GM21381 (cell line): Measurements from ENCODE around the gene GPX4.

Experiments used
- ATAC-seq: cut with Tn5 transposase; IDR thresholded peaks from one replicate; pipeline ENCODE4 v1.9.1; 2021; ENCODE audit warnings: mild to moderate bottlenecking, moderate library complexity; ENCODE audit not compliant: unreplicated experiment

GPX4 gene, protein sequence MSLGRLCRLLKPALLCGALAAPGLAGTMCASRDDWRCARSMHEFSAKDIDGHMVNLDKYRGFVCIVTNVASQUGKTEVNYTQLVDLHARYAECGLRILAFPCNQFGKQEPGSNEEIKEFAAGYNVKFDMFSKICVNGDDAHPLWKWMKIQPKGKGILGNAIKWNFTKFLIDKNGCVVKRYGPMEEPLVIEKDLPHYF

DNA sequence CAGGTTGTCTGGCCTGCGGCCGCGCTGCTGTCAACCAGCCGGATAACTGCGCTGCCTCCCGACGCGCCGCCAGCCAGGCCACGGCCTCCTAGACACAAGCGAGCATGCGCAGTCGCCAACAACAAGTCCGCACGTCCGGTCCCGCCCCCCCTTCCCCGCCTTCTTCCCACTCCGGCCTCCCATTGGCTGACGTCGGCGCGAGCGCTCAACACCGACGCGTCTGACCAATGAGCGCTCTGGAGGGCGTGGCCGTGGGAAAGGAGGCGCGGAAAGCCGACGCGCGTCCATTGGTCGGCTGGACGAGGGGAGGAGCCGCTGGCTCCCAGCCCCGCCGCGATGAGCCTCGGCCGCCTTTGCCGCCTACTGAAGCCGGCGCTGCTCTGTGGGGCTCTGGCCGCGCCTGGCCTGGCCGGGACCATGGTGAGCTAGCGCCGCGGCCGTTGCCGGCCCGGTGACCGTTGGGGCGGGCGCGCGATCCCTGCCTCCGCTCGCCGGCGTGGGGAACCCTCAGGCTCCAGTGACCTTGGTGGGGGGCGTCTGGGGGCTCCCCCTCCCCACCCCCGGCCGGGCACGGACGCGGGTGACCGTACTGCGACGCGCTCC, at the start of gene GPX4:
Gene GPX4 (plus strand): TSS at position 287 of the 603 bp plus-strand sequence. CDS start 50 bp downstream, at position 337.
- peak; percentile 58 for ATAC-seq

DNA sequence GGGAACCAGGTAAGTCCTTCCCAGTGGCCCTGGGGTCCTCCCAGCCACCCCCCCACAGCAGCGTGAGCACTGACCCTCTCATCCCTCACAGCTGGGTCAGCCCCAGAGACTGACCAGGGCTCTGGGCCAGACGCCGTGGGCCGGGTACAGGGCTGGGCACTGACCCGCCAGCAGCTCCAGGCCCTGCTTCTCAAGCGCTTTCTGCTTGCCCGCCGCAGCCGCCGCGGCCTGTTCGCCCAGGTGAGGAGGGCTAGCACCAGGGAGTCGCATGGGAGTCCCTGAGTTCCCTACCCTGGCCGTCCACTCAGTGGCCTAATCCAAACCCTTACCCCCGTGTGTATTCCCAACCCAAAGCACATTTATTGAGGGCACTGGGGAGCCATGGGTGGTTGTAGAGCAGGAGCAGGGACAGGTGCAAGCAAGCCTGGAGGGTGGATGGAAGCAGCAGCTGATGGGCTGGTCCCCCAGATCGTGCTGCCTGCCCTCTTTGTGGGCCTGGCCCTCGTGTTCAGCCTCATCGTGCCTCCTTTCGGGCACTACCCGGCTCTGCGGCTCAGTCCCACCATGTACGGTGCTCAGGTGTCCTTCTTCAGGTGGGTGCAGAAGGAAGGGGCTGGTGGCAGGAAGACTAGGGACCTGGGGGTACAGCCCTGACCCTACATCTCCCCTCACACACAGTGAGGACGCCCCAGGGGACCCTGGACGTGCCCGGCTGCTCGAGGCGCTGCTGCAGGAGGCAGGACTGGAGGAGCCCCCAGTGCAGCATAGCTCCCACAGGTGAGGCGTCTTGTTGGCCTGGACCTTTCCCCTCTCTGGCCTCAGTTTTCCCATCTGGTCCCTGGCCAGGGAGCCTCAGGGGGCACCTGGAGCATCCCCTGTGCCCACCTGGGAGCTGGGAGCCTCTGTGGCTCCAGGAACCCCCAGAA, 49.4 kb upstream of the GPX4 start:
- ATAC-seq: no peak

DNA sequence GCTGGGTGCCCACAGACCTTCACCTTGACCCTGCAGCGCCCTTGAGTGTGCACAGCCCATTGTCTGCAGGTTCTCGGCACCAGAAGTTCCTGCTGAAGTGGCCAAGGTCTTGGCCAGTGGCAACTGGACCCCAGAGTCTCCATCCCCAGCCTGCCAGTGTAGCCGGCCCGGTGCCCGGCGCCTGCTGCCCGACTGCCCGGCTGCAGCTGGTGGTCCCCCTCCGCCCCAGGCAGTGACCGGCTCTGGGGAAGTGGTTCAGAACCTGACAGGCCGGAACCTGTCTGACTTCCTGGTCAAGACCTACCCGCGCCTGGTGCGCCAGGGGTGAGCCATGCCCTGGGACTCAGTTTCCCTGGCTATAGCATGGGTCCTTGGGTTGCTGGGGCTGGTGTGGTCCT, 48.8 kb upstream of the GPX4 start:
- no peak for ATAC-seq

DNA sequence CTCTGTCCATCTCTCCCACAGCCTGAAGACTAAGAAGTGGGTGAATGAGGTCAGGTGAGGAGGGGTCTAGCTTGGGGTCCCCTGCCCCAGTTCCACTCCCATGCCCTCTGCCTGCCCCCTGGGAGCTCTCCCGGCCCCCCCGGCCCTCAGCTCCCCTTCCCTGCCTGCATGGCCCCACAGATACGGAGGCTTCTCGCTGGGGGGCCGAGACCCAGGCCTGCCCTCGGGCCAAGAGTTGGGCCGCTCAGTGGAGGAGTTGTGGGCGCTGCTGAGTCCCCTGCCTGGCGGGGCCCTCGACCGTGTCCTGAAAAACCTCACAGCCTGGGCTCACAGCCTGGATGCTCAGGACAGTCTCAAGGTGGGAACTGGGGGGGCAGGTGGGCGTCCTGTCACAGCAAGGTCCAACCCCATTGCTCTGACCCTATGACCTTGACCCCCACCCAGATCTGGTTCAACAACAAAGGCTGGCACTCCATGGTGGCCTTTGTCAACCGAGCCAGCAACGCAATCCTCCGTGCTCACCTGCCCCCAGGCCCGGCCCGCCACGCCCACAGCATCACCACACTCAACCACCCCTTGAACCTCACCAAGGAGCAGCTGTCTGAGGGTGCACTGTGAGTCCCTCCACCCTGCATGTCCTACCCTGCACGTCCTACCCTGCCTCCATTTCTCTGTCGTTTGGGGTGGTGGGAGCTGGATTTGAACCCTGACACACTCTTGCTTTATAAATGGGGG, 47.7 kb upstream of the GPX4 start:
- ATAC-seq: no peak

DNA sequence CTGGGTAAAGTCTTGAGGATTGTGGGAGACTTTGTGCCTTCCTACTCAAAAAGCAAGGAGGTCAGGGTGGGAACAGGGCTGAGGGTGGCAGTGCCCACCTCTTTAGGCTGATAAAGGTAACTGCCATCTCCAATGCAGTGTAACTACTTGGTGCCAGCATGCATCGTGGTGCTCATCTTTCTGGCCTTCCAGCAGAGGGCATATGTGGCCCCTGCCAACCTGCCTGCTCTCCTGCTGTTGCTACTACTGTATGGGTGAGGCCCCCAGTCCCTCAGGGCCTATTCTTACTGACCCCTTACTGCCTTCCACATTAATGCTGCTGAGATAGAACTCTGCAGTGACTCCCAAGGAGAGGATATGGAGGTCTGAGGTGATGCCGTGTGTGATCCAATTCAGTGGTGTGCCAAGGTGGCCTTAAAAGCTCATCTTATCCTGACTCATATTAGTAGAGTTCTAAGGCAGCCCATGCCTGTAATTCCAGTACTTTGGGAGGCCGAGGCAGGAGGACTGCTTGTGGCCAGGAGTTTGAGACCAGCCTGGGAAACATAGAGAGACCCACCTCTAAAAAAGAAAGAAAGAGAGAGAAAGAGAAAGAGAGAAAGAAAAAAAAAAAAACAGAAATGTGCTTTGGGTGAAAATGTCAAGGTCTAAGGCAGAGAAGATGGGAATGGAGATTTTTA, 46.5 kb upstream of the GPX4 start:
- no peak for ATAC-seq

DNA sequence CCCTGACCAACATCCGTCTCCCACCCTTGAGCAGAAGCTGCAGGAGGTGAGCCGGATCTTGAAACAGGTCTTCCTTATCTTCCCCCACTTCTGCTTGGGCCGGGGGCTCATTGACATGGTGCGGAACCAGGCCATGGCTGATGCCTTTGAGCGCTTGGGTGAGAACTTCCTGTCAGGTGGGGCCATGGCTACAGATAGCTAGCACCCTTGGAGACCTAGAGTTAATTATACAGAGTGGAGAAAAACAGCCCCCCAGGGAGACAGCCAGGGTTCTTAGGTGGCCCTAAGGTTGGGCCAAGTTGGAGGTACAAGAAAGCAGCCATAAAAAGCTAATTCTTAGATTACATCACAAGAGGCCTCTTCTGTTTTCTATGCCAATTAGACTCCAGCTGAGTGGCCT, 45.7 kb upstream of the GPX4 start:
- no peak for ATAC-seq

DNA sequence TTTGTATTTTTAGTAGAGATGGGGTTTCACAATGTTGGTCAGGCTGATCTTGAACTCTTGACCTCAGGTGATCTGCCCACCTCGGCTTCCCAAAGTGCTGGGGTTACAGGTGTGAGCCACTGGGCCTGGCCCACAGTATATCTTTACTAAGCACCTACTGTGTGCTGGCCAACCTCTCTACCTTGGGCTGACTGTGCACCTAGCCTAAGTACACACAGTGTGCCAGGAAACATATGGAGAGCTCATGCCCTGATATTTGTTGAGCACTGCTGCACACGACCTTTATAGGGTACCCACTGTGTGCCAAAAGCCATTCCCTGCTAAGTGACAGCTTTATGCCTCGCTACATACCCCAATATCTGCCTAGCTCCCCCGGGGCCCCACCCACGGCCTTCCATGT, 43.1 kb upstream of the GPX4 start:
- ATAC-seq: no peak

DNA sequence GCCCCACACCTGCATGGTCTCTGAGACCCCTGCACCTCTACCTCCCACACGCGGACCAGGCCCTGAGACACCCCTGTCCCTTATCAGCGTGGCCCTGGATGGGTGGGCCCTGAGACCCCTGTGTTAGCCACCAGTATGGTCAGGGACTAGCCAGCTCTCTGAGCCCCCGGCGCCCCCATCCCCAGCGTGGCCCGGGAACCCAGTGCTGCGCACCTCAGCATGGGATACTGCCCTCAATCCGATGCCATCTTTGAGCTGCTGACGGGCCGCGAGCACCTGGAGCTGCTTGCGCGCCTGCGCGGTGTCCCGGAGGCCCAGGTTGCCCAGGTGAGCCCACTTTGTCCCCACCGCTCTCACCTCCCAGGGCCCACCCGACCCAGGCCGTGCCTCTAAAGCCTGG, 41.8 kb upstream of the GPX4 start:
- no peak for ATAC-seq

DNA sequence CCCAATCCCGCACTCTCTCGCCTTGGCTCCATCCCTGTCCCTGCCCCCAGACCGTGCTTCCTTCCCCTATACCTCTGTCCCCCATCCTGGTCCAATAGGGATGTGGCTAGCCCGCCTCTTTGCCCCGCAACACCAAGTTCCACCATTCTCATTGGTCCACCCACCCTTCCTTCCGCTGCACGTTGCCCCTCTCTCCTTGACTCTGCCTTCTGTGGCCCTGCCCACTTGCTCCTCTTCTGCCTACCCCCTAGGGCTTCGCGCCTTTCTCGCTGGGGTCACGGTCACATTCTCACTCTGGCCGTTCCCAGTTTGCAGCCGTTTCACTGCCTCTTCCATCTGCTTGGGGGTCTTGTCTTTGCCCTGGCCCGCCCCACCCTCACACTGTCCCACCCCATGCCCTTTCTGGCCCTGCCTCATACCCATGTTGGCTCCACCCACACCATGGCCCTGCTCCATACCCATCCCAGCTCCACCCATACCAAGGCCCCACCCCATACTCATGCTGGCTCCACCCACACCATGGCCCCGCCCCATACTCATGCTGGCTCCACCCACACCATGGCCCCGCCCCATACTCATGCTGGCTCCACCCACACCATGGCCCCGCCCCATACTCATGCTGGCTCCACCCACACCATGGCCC, 41.3 kb upstream of the GPX4 start:
- ATAC-seq: no peak

DNA sequence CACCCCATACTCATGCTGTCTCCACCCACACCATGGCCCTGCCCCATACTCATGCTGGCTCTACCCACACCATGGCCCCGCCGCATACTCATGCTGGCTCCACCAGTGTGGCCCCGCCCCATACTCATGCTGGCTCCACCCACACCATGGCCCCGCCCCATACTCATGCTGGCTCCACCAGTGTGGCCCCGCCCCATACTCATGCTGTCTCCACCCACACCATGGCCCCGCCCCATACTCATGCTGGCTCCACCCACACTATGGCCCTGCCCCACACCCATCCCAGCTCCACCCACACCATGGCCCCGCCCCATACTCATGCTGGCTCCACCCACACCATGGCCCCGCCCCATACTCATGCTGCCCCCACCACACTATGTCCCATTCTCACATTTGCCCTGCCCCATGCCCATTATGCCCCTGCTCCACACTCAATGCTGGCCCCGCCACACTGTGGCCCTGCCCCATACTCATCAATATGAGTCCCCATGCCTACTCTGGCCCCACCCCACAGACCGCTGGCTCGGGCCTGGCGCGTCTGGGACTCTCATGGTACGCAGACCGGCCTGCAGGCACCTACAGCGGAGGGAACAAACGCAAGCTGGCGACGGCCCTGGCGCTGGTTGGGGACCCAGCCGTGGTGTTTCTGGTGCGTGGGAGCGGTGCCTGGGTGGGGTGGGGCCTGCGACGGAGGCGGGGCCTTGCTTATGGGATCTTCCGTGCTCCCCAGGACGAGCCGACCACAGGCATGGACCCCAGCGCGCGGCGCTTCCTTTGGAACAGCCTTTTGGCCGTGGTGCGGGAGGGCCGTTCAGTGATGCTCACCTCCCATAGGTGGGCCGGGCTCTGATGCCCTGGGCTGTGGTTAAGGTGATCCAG, 40.5 kb upstream of the GPX4 start:
- ATAC-seq: no peak

DNA sequence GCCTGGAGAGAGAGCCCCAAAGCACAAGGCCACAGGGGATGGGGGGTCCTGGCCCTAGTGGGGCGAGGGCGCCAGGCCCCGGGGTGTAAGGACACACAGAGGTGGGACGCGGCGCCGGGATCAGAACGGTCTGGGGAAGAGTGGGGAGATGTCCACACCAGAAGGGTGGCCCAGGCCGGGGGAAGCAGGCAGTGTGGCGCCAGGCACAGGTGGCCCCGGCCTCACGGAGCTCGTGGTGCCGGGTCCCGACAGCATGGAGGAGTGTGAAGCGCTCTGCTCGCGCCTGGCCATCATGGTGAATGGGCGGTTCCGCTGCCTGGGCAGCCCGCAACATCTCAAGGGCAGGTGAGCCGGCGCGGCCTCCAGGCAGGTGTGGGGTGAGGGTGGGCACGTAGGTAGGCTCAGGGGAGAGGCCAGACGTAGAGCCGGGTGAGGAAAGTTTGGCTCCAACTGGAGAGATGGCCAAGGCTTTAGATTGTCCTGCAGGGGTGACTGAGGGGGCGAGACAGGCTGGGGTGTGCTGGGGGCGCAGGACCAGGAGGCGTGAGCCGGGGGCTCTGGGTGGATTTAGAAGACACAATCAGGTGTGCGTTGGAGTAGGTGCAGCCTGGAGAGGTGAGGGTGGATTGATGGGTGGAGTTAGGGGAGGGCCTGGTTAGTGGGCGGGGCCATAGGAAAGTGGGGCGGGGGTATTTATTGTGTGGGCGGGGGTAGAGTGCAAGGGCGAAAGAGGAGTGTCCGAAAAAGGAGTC, 39.7 kb upstream of the GPX4 start:
- ATAC-seq: no peak

DNA sequence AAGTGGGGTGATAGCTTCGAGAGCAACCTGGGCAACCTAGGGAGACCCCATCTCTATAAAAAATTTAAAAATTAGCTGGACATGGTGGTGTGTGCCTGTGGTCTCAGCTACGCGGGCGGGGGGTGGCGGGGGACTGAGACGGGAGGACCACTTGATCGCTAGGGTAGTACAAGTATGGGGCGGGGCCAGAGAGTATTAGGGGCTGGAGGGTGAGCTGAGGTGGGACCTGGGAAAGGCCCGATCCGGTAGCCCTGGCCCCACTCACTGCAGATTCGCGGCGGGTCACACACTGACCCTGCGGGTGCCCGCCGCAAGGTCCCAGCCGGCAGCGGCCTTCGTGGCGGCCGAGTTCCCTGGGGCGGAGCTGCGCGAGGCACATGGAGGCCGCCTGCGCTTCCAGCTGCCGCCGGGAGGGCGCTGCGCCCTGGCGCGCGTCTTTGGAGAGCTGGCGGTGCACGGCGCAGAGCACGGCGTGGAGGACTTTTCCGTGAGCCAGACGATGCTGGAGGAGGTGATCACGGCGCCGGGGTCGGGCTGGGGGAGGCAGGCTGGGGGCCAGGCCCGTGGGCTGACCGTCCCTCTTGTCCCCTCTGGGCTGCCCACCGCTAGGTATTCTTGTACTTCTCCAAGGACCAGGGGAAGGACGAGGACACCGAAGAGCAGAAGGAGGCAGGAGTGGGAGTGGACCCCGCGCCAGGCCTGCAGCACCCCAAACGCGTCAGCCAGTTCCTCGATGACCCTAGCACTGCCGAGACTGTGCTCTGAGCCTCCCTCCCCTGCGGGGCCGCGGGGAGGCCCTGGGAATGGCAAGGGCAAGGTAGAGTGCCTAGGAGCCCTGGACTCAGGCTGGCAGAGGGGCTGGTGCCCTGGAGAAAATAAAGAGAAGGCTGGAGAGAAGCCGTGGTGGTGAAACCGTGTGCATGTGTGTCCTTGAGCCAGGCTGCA, 38.9 kb upstream of the GPX4 start:
- ATAC-seq: no peak

DNA sequence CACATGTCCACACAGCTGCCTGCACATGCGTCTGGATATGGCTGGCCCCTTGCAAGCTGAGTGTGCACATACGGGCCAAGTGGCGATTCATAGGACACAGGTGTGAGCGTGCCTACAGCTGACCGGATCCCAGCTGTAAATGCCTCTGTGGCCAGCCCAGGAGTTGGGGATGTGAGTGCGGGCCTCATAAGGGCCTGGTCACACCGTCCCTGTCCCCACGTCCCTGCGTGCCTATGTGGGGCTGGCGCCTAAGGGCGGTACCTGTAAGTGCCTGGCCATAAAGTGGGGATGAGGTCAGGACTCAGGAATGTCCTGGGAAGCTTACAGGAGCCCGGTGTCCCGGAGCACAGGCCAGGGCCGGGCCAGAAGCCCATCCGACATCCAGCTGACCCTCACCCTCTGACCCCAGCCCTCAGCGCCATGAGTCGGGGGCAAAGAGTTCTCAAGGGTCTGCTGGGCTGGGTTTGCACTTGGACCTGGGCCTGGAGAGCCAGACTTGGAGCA, 38.1 kb upstream of the GPX4 start:
- ATAC-seq: no peak

DNA sequence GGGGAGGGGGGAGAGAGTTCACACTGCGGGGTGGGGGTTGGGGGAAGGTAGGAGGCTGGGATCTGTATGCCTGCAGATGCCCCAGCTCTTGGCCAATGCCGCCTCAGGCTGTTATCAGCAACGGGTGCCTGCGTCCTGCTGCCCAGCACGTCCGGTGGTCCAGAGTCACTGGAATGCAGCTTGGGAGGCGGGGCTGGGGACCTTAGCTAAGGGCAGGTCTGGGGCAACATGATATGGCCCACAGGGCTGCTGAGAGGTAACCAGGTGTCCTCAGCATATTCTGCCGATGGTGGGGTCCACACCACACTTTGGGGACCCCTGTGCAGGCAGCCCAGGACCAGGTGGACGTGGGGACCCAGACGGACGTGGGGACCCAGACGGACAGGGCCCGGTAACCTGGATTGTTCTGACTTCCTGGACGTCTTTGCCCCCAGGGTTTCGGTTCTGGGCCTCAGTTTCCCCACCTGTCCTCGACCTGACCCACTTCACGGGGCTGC, 37.5 kb upstream of the GPX4 start:
- no peak for ATAC-seq

DNA sequence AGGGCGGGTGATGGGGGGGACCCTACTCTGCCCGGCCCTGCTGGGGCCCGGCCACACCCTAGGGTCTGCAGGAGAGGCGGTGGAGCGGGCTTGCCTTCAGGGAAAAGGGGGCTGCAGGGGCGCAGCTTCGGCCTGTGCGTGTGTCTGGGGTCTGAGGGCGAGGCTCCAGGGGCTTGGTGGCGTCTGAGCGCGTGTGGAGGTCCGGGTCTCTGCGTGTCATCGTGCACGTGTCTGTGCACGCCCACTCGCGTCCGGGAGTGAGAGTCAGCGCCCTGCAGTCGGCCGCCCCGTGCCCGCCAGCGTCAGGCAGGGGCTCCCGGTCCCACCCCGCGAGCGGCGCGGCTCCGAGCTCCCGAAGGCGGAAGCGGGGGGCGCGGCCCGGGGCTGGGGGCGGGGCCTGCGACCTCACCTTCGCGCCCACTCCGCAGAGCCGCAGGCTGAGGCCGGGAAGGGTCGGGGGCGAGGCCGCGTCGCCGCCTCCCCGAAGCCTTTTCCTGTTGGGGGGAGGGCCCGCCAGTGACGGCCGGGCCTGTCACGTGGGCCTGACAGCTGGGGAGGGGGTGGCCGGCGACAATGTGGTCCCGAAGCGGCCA, 37.0 kb upstream of the GPX4 start, which contains the start of gene ARHGAP45:
Gene ARHGAP45 (plus strand): TSS at position 420 of the 593 bp plus-strand sequence. CDS start 239 bp downstream, outside the sequence.
- no peak for ATAC-seq

DNA sequence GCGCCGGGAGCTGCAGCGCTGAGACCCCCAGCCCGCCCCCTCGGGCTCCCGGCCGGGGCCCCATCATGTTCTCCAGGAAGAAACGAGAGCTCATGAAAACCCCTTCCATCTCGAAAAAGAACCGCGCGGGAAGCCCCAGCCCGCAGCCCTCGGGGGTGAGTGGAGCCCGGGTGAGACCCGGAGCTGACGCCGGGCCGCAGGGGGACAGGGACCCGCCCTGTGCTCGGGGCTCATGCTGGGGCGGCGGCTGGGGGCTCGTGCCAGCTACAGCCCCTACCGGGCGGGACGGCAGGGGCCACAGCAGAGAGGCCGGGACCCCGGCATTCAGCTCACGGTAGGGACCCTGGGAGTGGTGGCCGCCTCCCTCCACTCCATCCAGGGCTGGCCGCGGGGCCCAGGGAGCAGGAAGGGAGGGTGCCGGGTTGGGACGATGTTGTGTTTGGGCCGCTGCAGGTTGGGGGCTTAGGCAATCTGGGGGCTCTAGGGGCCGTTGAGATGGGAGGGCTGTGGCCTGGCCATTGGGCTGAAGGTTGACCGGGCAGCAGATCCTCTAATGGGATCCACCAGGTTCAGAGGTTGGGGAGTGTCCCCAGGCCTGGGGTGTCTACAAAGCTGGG, 36.3 kb upstream of the GPX4 start:
- ATAC-seq: no peak
